Gastroesophageal sphincter (tissue), 3 donors: ENCODE results near the gene SLC46A1.

Source experiments
- POLR2A ChIP-seq, 2 donors: fragments of 450-650 bp; IDR thresholded peaks; one replicate each; pipeline ENCODE4 v1.6.1; 2017; ENCODE audit warnings: antibody characterized with exemption in 2 of 2, mild to moderate bottlenecking in 2 of 2, moderate library complexity in 1 of 2
- POLR2AphosphoS5 ChIP-seq: sonication (generic); formaldehyde crosslinking; IDR thresholded peaks from one replicate; pipeline ENCODE4 v1.6.1; 2017; ENCODE audit warnings: antibody characterized with exemption
- TF ChIP-seq, protein P1 (sequence below), 4 experiments: fragments of 200-600 bp in 2 of 4; fragments of 450-650 bp in 2 of 4; sonication (generic) in 1 of 4; IDR thresholded peaks; one replicate each; pipeline ENCODE4 v1.5.1; 2017 to 2019; ENCODE audit warnings: antibody characterized with exemption in 4 of 4, mild to moderate bottlenecking in 2 of 4, moderate library complexity in 2 of 4

DNA sequence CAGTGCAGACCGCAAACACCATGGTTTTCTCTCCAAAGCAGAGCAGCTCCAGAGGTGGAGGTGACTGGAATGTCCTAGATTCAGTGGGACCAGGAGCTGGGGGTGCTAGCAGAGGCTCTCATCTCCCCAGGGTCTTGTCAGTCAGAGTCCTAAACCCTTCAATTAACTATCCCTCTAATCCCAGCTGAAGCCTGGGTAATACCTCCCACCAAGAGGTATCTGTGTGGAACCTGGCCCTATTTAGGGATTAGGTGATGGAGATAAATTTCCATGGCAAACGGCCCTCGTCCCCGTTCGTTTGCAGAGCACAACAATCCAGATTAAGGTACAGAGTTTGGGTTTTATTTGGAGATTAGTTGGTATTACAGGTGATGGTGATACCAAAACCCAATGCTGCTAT, 42.8 kb downstream of the SLC46A1 start:
- no peak for TF ChIP-seq POLR2A (IDR thresholded peaks at IDR 0.05)
- TF ChIP-seq, protein P1, sequence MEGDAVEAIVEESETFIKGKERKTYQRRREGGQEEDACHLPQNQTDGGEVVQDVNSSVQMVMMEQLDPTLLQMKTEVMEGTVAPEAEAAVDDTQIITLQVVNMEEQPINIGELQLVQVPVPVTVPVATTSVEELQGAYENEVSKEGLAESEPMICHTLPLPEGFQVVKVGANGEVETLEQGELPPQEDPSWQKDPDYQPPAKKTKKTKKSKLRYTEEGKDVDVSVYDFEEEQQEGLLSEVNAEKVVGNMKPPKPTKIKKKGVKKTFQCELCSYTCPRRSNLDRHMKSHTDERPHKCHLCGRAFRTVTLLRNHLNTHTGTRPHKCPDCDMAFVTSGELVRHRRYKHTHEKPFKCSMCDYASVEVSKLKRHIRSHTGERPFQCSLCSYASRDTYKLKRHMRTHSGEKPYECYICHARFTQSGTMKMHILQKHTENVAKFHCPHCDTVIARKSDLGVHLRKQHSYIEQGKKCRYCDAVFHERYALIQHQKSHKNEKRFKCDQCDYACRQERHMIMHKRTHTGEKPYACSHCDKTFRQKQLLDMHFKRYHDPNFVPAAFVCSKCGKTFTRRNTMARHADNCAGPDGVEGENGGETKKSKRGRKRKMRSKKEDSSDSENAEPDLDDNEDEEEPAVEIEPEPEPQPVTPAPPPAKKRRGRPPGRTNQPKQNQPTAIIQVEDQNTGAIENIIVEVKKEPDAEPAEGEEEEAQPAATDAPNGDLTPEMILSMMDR (IDR thresholded peaks at IDR 0.05) = no peak
- TF ChIP-seq POLR2AphosphoS5 = no peak
